Sigmoid colon (tissue), 7 donors: ENCODE results near the gene RBM10. TPM values are rescaled to one million over a fixed set of nuclear protein-coding genes. Genes with fewer than 3 reads are reported as not detected.

ENCODE experiments used
- DNase-seq: peaks from one replicate; pipeline ENCODE4 v3.0.0-alpha.2; 2019
- H3K27ac ChIP-seq, 4 donors: fragments of 200-600 bp; sonication (generic); one replicate each; pipeline ENCODE4 v1.5.1; 2016 to 2019; ENCODE audit warnings: mild to moderate bottlenecking in 1 of 4
- H3K27me3 ChIP-seq, 3 donors: fragments of 200-600 bp; sonication (generic); one replicate each; pipeline ENCODE4 v1.5.1; 2019; ENCODE audit warnings: mild to moderate bottlenecking in 1 of 3
- H3K36me3 ChIP-seq, 4 donors: fragments of 200-600 bp; sonication (generic); one replicate each; pipeline ENCODE4 v1.5.1; 2016 to 2019
- H3K4me1 ChIP-seq, 4 donors: fragments of 200-600 bp; sonication (generic); one replicate each; pipeline ENCODE4 v1.5.1; 2017 to 2019
- H3K4me3 ChIP-seq, 4 donors: fragments of 200-600 bp; sonication (generic); one replicate each; pipeline ENCODE4 v1.5.1; 2017 to 2019; ENCODE audit warnings: mild to moderate bottlenecking in 2 of 4, moderate library complexity in 1 of 4
- H3K9me3 ChIP-seq, 4 donors: fragments of 200-600 bp in 3 of 4; sonication (generic) in 3 of 4; one replicate each; pipeline versions ENCODE4 v1.5.1 to v1.6.1; 2013 to 2019
- EP300 ChIP-seq, 4 donors: sonication (generic); formaldehyde crosslinking; IDR thresholded peaks; one replicate each; pipeline ENCODE4 v1.6.1; 2017; ENCODE audit warnings: antibody characterized with exemption in 4 of 4
- POLR2A ChIP-seq, 2 donors: fragments of 450-650 bp; IDR thresholded peaks; one replicate each; pipeline ENCODE4 v1.6.1; 2016; ENCODE audit warnings: antibody characterized with exemption in 2 of 2, mild to moderate bottlenecking in 2 of 2, moderate library complexity in 2 of 2
- POLR2AphosphoS5 ChIP-seq, 4 donors: sonication (generic); formaldehyde crosslinking; IDR thresholded peaks; one replicate each; pipeline ENCODE4 v1.6.1; 2017; ENCODE audit warnings: antibody characterized with exemption in 4 of 4
- WGBS, 2 donors: extraction: QIAGEN DNeasy Blood & Tissue Kit; methylation state at CpG; one replicate each; pipeline ENCODE4 v1.1.7; 2013; 5-methylcytosine and 5-hydroxymethylcytosine counted together
- intact Hi-C: fragments of 100-400 bp; cut with DNase I; formaldehyde crosslinking; loops from one replicate; pipeline ENCODE4 v1.15.1; 2023
- polyA plus RNA-seq, 3 donors: library from polyadenylated mRNA; stranded (reverse); fragments of 200-250 nt; gene quantifications; one replicate each; pipeline ENCODE4 v1.2.3, GENCODE V29; 2013
- total RNA-seq, 4 donors: library from RNA; depleted of rRNA; stranded (reverse); fragments of >200 nt; gene quantifications; one replicate each; pipeline ENCODE4 v1.1.0, GENCODE V29; 2016
- TF ChIP-seq, protein P1 (sequence below), 4 experiments: fragments of 450-650 bp in 3 of 4; fragments of 200-600 bp in 1 of 4; IDR thresholded peaks; one replicate each; pipeline ENCODE4 v1.5.1; 2016 to 2019; ENCODE audit warnings: antibody characterized with exemption in 4 of 4, mild to moderate bottlenecking in 3 of 4, moderate library complexity in 2 of 4
- donor health status: healthy with polysubstance abuse.
- donor health status: Bipolar disorder and iron deficiency.
- donor health status: healthy.

Gene RBM10
- total and polyA plus RNA-seq, 7 donors = 15.0 to 44.3 (median 22.4) TPM

GRCh38 chrX:47218920-47219815, 74.1 kb downstream of the RBM10 start:
- Histone ChIP-seq H3K4me3 (peak overlapping the region; percentile 42 to 97 (median 86)), H3K27ac (peak overlapping the region; percentile 96 to 99 (median 98)), H3K27me3 (no peaks in the 10 kb centered on the region), H3K36me3 (peaks cover 13 to 35% (median 22%) of the 10 kb centered on the region in 4 donors), H3K4me1 (peaks cover 0 to 42% (median 21%) of the 10 kb centered on the region in 4 donors), H3K9me3 (no peaks in the 10 kb centered on the region)
- DNase-seq = peak; percentile 77
- TF ChIP-seq, protein P1, sequence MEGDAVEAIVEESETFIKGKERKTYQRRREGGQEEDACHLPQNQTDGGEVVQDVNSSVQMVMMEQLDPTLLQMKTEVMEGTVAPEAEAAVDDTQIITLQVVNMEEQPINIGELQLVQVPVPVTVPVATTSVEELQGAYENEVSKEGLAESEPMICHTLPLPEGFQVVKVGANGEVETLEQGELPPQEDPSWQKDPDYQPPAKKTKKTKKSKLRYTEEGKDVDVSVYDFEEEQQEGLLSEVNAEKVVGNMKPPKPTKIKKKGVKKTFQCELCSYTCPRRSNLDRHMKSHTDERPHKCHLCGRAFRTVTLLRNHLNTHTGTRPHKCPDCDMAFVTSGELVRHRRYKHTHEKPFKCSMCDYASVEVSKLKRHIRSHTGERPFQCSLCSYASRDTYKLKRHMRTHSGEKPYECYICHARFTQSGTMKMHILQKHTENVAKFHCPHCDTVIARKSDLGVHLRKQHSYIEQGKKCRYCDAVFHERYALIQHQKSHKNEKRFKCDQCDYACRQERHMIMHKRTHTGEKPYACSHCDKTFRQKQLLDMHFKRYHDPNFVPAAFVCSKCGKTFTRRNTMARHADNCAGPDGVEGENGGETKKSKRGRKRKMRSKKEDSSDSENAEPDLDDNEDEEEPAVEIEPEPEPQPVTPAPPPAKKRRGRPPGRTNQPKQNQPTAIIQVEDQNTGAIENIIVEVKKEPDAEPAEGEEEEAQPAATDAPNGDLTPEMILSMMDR (IDR thresholded peaks at IDR 0.05) = no peak
- TF ChIP-seq EP300 (IDR thresholded peaks at IDR 0.05) = no peak
- no peak for TF ChIP-seq POLR2A (IDR thresholded peaks at IDR 0.05)
- TF ChIP-seq POLR2AphosphoS5 (IDR thresholded peaks at IDR 0.05) = no peak
- WGBS, 2 donors = 1% methylated on average over 58 to 60 of the region's 60 CpGs
- intact Hi-C loops = loop anchor here (2.0 kb wide), 1 partner anchor 14 kb away; the partner anchor contains the start of gene USP11

GRCh38 chrX:47221756-47222155, 76.7 kb downstream of the RBM10 start:
- Histone ChIP-seq H3K36me3 (peaks cover 16 to 38% (median 28%) of the 10 kb centered on the region in 4 donors), H3K4me1 (peaks cover 0 to 33% (median 16%) of the 10 kb centered on the region in 4 donors), H3K27me3 (no peaks in the 10 kb centered on the region), H3K27ac (no peak overlapping the region), H3K9me3 (no peaks in the 10 kb centered on the region), H3K4me3 (no peak overlapping the region)
- 52 to 71% methylated on average over 4 of the region's 4 CpGs for WGBS, 2 donors
- intact Hi-C loops = no loop called here
- TF ChIP-seq EP300 (IDR thresholded peaks at IDR 0.05) (no peak), POLR2A (IDR thresholded peaks at IDR 0.05) (no peak), POLR2AphosphoS5 (IDR thresholded peaks at IDR 0.05) (no peak)
- TF ChIP-seq, protein P1 (IDR thresholded peaks at IDR 0.05) = no peak
- DNase-seq = no peak

GRCh38 chrX:47222751-47223350, 77.8 kb downstream of the RBM10 start:
- no peak for TF ChIP-seq EP300 (IDR thresholded peaks at IDR 0.05)
- TF ChIP-seq POLR2A (IDR thresholded peaks at IDR 0.05) = no peak
- TF ChIP-seq POLR2AphosphoS5 (IDR thresholded peaks at IDR 0.05) = no peak
- TF ChIP-seq, protein P1 (IDR thresholded peaks at IDR 0.05) = no peak
- WGBS, 2 donors = 81 to 91% methylated on average over 10 of the region's 10 CpGs
- intact Hi-C loops = no loop called here
- peaks cover 19 to 49% (median 33%) of the 10 kb centered on the region in 4 donors for H3K36me3 ChIP-seq
- no peak overlapping the region for H3K4me3 ChIP-seq
- H3K4me1 ChIP-seq = peaks cover 0 to 24% (median 11%) of the 10 kb centered on the region in 4 donors
- no peak for DNase-seq
- H3K9me3 ChIP-seq = no peaks in the 10 kb centered on the region
- H3K27ac ChIP-seq = no peak overlapping the region
- H3K27me3 ChIP-seq = no peaks in the 10 kb centered on the region

GRCh38 chrX:47223476-47224250, 78.6 kb downstream of the RBM10 start:
- no peak overlapping the region for H3K27ac ChIP-seq
- H3K4me3 ChIP-seq = no peak overlapping the region
- H3K4me1 ChIP-seq = peaks cover 0 to 23% (median 11%) of the 10 kb centered on the region in 4 donors
- H3K36me3 ChIP-seq = peaks cover 19 to 57% (median 33%) of the 10 kb centered on the region in 4 donors
- 94 to 96% methylated on average over 13 of the region's 13 CpGs for WGBS, 2 donors
- DNase-seq = no peak
- TF ChIP-seq, protein P1 (IDR thresholded peaks at IDR 0.05) = no peak
- no peak for TF ChIP-seq POLR2AphosphoS5 (IDR thresholded peaks at IDR 0.05)
- no peak for TF ChIP-seq POLR2A (IDR thresholded peaks at IDR 0.05)
- no peak for TF ChIP-seq EP300 (IDR thresholded peaks at IDR 0.05)
- intact Hi-C loops = no loop called here
- H3K27me3 ChIP-seq = no peaks in the 10 kb centered on the region
- no peaks in the 10 kb centered on the region for H3K9me3 ChIP-seq
